Activated naive CD4-positive, alpha-beta T cell treated with anti-CD3 and anti-CD28 coated beads, Interleukin-2, amount 50 U/mL, for 24 hours (primary cell): ENCODE results near the gene ERCC8.

ENCODE experiments used
- H3K27ac Mint-ChIP-seq: one replicate; pipeline ENCODE4 v1.8.0; 2021; ENCODE audit warnings: mild to moderate bottlenecking, mixed read lengths
- H3K27me3 Mint-ChIP-seq: one replicate; pipeline ENCODE4 v1.8.0; 2021; ENCODE audit warnings: mixed read lengths
- H3K36me3 Mint-ChIP-seq: one replicate; pipeline ENCODE4 v1.8.0; 2021; ENCODE audit warnings: mixed read lengths
- H3K4me1 Mint-ChIP-seq: one replicate; pipeline ENCODE4 v1.8.0; 2021; ENCODE audit warnings: mixed read lengths
- H3K4me3 Mint-ChIP-seq: one replicate; pipeline ENCODE4 v1.8.0; 2021; ENCODE audit warnings: mild to moderate bottlenecking, mixed read lengths
- H3K9me3 Mint-ChIP-seq: one replicate; pipeline ENCODE4 v1.8.0; 2021; ENCODE audit warnings: mixed read lengths

ERCC8 gene

DNA sequence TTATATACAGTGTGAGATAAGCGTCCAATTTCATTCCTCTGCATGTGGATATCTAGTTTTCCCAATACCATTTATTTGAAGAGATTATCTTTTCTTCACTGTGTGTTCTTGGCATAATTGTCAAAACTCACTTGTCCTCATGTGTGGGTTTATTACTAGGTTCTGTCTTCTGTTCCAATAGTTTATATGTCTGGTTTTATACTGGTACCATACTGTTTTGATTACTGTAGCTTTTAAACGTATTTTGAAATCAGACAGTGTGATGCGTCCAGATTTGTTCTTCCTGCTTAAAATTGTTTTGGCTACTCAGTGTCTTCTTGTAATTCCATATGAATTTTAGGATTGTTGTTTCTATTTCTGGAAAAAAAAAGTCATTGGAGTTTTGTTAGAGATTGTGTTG, 10.4 kb upstream of the ERCC8 start:
- Mint-ChIP-seq H3K36me3 (peaks cover 5% of the 10 kb centered on the region), H3K4me1 (peaks cover 32% of the 10 kb centered on the region), H3K27ac (no peak overlapping the region), H3K4me3 (no peak overlapping the region), H3K9me3 (no peaks in the 10 kb centered on the region), H3K27me3 (no peaks in the 10 kb centered on the region)

DNA sequence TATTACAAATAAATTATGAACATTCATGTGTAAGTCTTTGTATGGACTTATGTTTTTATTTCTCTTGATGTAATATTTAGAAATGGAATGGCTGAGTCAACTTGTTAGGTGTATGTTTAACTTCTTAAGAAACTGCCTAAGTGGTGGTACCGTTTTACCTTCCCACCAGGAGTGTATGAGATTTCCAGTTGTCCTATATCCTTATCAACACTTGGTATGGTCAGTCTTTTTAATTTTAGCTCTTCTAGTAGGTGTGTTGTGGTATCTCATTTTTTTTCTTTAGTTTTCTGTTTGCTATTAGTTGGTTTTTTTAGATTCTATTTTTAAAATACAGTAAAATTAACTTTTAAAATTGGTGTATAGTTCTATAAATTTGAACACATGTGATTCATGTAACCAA, 3.9 kb upstream of the ERCC8 start:
- no peak overlapping the region for H3K4me3 Mint-ChIP-seq
- H3K9me3 Mint-ChIP-seq = no peaks in the 10 kb centered on the region
- peaks cover 36% of the 10 kb centered on the region for H3K4me1 Mint-ChIP-seq
- peaks cover 8% of the 10 kb centered on the region for H3K36me3 Mint-ChIP-seq
- H3K27ac Mint-ChIP-seq = no peak overlapping the region
- H3K27me3 Mint-ChIP-seq = no peaks in the 10 kb centered on the region

DNA sequence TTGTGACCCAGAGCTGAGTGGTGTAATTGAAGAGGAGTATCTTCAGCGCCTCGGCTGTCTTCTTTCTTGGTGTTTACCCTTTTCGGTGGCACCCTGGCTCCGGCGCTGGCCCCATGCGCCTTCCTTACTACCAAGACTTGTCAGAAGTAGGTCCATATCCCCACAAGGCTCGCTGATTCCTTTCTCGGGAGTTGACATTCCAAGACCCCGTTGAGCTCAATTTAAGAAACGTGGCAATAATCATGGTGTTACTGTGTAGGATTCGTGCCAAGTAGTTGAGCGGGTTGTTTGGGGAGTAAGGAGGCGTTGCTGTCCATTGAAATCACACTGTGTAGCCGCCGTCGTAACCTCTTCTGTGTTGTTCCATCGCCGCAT, 930 bp upstream of the ERCC8 start:
- H3K27me3 Mint-ChIP-seq = no peaks in the 10 kb centered on the region
- no peak overlapping the region for H3K4me3 Mint-ChIP-seq
- peaks cover 5% of the 10 kb centered on the region for H3K36me3 Mint-ChIP-seq
- peaks cover 34% of the 10 kb centered on the region for H3K4me1 Mint-ChIP-seq
- H3K27ac Mint-ChIP-seq = peak overlapping the region; percentile 70
- no peaks in the 10 kb centered on the region for H3K9me3 Mint-ChIP-seq

DNA sequence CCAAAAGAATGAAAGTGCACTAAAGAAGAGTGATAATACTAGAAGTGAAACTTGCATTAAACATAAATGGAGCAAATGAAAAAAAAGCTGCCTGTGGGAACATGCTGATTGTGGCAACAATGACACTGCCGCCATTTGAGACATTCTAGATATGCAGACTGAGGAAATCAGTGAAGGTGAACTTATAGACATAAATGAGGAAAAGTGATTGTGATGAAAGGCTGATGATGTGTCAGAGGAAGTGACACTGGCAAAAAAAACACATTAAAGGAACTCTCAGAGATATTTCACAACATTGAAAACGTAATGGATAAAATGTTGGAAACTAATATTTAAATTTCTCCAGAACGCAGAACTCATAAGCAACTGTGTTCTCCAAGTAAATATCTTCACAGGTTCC, 1.2 kb downstream of the ERCC8 start:
- H3K27ac Mint-ChIP-seq = no peak overlapping the region
- H3K4me3 Mint-ChIP-seq = no peak overlapping the region
- H3K4me1 Mint-ChIP-seq = peaks cover 23% of the 10 kb centered on the region
- H3K9me3 Mint-ChIP-seq = no peaks in the 10 kb centered on the region
- H3K36me3 Mint-ChIP-seq = peaks cover under 1% of the 10 kb centered on the region
- no peaks in the 10 kb centered on the region for H3K27me3 Mint-ChIP-seq

DNA sequence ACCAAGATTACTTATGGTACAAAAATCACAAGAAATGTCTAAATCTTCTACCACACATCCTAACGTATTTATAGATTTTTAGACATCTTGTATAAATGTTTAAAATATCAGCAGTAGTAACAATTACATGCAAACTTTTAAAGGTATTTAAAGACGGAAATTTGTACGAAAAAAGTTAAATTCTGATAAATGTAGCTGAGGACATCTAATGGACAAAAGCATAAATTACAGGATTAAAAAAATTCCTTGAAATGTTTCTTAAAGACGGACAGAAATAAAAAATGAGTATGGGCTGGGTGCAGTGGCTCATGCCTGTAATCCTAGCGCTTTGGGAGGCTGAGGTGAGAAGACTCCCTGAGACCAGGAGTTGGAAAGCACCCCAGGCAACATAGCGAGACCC, 15.8 kb downstream of the ERCC8 start:
- H3K36me3 Mint-ChIP-seq = peaks cover 5% of the 10 kb centered on the region
- H3K27me3 Mint-ChIP-seq = no peaks in the 10 kb centered on the region
- no peaks in the 10 kb centered on the region for H3K9me3 Mint-ChIP-seq
- H3K27ac Mint-ChIP-seq = no peak overlapping the region
- no peaks in the 10 kb centered on the region for H3K4me1 Mint-ChIP-seq
- no peak overlapping the region for H3K4me3 Mint-ChIP-seq

DNA sequence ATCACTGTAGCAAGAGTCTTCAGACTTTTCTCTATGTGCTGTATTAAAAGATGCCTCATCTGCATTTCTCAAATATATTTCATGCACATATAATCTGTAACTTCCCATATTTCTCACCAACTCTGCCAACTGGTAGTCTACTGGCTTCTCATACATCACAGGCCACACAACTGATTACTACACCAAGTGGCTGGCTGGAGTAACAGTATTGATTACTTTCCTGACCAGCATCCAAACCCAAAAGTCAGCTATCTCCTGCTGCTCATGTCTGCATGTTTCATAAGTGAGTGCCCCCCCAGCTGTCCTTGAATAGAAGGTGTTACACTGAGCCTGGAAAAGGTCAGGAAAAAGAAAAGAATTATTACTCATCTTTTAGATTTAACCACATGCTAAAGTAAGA, 17.4 kb downstream of the ERCC8 start:
- Mint-ChIP-seq H3K4me3 (no peak overlapping the region), H3K36me3 (peaks cover 9% of the 10 kb centered on the region), H3K4me1 (no peaks in the 10 kb centered on the region), H3K9me3 (no peaks in the 10 kb centered on the region), H3K27me3 (no peaks in the 10 kb centered on the region), H3K27ac (no peak overlapping the region)

DNA sequence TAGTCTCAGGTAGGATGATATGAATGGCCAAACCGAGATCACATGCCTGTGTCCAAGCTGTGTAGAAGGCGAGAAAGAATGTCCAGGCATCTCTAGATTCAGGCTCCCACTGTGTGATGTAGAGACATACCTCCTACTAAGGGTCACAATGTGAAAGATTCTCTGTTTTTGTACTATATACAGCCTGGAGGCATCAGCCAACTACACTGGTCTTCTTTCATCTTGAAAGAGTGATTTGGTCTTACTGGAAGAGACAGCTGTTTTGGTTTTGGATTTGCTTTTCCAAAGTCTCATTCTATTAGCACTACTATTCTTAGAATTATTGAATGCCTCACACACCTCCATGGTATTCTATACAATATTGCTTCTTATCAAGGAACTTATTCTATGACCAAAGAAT, 26.4 kb downstream of the ERCC8 start:
- no peaks in the 10 kb centered on the region for H3K27me3 Mint-ChIP-seq
- no peak overlapping the region for H3K4me3 Mint-ChIP-seq
- H3K4me1 Mint-ChIP-seq = no peaks in the 10 kb centered on the region
- no peaks in the 10 kb centered on the region for H3K9me3 Mint-ChIP-seq
- H3K27ac Mint-ChIP-seq = no peak overlapping the region
- H3K36me3 Mint-ChIP-seq = peaks cover 42% of the 10 kb centered on the region

DNA sequence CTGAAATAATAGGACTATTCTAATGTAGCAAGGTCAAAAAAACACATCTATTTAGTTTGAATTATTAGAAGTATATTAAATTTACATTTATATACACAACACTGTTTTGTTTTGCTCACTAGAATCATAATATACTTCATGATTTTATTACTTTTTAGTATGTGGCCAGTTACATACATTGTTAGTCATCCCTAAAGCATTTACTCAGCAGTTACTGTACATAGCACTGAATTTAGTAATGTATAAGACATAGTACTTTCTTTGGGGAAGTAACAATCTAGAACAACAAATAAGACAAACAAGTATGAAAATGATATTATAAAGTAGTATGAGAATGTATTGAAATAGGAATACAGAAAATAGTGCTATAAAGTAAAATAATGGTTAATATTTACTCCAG, 28.2 kb downstream of the ERCC8 start:
- Mint-ChIP-seq H3K27ac (no peak overlapping the region), H3K4me3 (no peak overlapping the region), H3K27me3 (no peaks in the 10 kb centered on the region), H3K36me3 (peaks cover 43% of the 10 kb centered on the region), H3K9me3 (no peaks in the 10 kb centered on the region), H3K4me1 (no peaks in the 10 kb centered on the region)

DNA sequence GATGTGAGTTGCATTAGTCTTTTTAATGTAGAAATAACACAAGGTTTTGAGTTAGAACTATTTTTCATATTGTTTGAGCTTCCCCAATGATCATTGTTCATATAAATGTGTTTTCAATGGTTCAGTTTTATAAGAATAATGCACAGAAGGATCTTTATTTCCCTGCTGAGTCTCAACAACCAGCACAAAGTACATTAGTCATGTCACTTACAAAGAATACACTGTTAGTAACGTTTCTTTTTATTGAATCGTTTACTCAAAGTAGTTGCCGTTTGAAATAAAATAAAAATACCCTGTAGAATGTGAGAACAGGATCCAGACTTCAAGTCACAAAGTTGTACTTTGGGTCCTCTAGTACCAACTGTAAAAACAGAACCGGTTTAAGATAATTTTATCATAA, 41.5 kb downstream of the ERCC8 start:
- Mint-ChIP-seq H3K27me3 (no peaks in the 10 kb centered on the region), H3K36me3 (peaks cover 19% of the 10 kb centered on the region), H3K27ac (no peak overlapping the region), H3K4me1 (no peaks in the 10 kb centered on the region), H3K4me3 (no peak overlapping the region), H3K9me3 (no peaks in the 10 kb centered on the region)

DNA sequence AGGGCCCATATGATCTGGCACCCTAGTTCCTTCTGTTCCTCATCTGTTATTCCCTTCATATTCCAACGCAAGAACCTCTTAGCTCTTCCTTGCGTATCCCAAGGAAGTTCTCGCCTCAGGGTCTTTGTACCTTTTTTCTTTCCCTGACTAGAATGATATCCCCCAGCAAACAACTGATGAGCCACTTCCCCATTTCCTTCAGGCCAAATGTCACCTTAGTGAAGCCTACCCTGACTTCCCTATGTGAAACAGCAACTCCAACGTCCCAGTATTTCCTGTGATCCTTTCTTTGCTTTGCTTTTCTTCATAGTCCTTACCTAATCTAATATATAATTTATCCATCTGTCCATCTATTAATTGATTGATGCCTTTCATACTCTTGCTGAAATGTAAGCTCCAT, 47.9 kb downstream of the ERCC8 start:
- no peaks in the 10 kb centered on the region for H3K4me1 Mint-ChIP-seq
- peaks cover 6% of the 10 kb centered on the region for H3K9me3 Mint-ChIP-seq
- H3K27me3 Mint-ChIP-seq = no peaks in the 10 kb centered on the region
- no peak overlapping the region for H3K27ac Mint-ChIP-seq
- peaks cover 29% of the 10 kb centered on the region for H3K36me3 Mint-ChIP-seq
- no peak overlapping the region for H3K4me3 Mint-ChIP-seq

DNA sequence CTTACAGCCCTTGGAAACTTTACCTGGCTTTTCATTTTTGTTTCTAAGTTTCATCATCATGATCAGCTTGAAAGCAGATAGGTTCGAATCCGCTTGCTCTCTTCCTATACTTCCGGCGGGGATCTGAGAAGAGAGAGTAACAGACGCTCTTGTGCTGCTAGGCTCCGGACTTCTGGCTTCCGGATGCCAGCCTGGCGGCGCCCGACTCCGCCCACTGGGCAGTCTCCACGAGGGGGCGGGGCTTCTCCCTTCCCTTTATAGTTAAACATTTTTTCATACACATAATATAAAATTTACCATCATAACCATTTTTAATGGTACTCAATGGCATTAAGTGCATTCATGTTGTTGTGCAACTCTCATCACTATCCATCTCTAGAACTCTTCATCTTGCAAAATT, 51.3 kb downstream of the ERCC8 start:
- no peaks in the 10 kb centered on the region for H3K27me3 Mint-ChIP-seq
- no peak overlapping the region for H3K27ac Mint-ChIP-seq
- no peaks in the 10 kb centered on the region for H3K4me1 Mint-ChIP-seq
- peaks cover 6% of the 10 kb centered on the region for H3K9me3 Mint-ChIP-seq
- no peak overlapping the region for H3K4me3 Mint-ChIP-seq
- peaks cover 31% of the 10 kb centered on the region for H3K36me3 Mint-ChIP-seq

DNA sequence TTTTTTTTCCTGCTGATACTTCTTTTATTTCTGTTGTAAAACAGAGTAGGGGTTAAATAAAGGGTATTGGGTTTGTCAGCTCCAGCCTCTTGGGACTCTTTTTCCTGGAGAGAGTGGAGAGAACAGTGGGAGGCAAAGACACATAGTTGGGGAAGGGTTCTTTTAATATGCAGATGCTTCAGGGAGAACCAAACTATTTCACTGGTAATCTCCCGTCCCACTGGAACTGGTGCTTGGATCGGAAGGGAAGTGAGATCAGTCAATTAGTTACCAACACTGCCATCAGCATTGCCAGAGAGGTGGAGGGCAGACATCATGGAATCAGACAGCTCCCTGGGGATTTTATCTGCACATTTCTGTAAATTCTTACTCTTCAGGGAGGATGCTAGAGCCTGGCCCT, 53.2 kb downstream of the ERCC8 start:
- no peaks in the 10 kb centered on the region for H3K4me1 Mint-ChIP-seq
- no peak overlapping the region for H3K4me3 Mint-ChIP-seq
- peaks cover 6% of the 10 kb centered on the region for H3K9me3 Mint-ChIP-seq
- peaks cover 32% of the 10 kb centered on the region for H3K36me3 Mint-ChIP-seq
- no peak overlapping the region for H3K27ac Mint-ChIP-seq
- no peaks in the 10 kb centered on the region for H3K27me3 Mint-ChIP-seq

DNA sequence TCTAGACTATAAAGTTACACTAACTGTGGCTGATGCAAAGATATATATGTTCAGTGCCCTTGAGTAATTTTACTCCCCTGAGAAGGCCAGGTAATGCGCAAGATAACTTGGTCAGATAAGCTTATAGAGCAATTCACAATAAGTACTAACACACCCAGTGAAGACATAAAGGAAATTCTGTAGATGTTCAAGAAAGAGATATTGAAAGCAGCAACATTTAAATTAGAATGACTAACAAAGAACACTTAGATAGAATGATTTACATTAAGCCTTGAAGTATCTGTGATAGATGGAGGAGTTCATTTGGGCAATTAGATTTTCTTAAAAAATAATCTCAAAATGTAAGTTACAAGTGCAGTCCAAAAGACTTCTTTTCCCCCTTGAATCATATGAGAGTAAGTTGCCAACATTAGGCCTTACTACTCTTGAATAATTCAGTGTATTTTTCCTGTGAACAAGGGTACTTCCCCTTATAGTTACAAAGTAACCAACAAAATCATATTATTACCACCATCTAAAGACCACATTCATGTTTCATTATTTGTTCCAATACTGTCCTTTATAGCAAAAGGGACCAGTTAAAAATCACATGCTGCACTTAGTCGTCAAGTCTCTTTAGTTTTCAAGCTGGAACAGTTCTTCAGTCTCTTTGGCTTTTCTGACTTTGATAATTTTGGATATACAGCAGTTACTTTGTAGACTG, 56.4 kb downstream of the ERCC8 start:
- Mint-ChIP-seq H3K27me3 (no peaks in the 10 kb centered on the region), H3K36me3 (peaks cover 32% of the 10 kb centered on the region), H3K4me1 (no peaks in the 10 kb centered on the region), H3K4me3 (no peak overlapping the region), H3K27ac (no peak overlapping the region), H3K9me3 (peaks cover 4% of the 10 kb centered on the region)

DNA sequence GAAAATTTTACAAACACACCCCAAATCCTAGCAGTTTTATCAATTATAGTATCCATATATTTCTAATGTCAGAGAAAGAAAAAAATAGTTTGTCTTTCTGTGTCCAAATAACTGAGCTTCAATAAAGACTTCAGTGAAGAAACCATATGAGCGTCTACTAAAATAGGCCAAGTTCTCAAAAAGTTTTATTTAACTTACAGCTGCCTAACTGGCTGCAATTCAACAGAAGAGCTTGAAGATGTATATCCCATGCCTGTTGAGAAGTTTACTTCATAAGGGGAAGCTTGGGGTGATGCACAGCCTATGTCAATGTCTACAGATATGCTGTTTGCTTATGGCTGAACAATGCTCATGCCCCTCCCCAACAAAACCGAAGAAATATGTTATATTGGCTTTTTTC, 57.1 kb downstream of the ERCC8 start:
- H3K4me3 Mint-ChIP-seq = no peak overlapping the region
- no peak overlapping the region for H3K27ac Mint-ChIP-seq
- peaks cover 28% of the 10 kb centered on the region for H3K36me3 Mint-ChIP-seq
- H3K9me3 Mint-ChIP-seq = no peaks in the 10 kb centered on the region
- no peaks in the 10 kb centered on the region for H3K4me1 Mint-ChIP-seq
- no peaks in the 10 kb centered on the region for H3K27me3 Mint-ChIP-seq

DNA sequence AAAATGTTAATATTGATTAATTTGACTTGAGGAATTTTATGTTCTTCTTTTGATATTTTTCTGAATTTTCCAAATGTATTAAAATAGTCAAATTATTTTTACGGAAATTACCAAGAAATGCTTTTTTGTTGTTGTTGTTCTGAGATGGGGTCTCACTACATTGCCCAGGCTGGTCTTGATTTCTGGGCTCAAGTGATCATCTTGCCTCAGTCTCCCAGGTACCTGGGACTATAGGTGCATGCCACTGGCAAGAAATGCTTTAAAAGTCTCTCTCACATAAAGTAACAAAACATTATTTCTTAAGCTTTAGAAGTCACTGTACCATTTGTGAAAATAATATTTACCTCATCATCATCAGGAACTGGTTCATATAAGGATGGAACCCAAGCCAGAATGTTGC, 57.8 kb downstream of the ERCC8 start:
- Mint-ChIP-seq H3K9me3 (no peaks in the 10 kb centered on the region), H3K36me3 (peaks cover 28% of the 10 kb centered on the region), H3K4me3 (no peak overlapping the region), H3K4me1 (no peaks in the 10 kb centered on the region), H3K27ac (no peak overlapping the region), H3K27me3 (no peaks in the 10 kb centered on the region)

DNA sequence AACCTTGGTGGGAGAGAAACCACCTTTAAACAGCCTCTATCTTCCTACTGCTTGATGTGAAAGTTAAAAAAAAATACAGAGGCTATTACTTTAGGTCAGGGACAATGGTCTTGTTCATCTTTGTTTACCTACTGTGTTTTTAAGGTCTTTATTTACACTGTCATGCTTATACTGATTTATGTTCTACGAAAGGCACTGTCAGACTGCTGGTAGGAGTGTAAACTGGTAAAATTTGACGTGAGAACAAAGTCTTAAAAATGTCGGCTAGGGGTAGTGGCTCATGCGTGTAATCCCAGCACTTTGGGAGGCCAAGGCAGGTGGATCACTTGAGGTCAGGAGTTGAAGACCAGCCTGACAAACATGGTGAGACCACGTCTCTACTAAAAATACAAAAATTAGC, 58.7 kb downstream of the ERCC8 start:
- H3K27me3 Mint-ChIP-seq = no peaks in the 10 kb centered on the region

DNA sequence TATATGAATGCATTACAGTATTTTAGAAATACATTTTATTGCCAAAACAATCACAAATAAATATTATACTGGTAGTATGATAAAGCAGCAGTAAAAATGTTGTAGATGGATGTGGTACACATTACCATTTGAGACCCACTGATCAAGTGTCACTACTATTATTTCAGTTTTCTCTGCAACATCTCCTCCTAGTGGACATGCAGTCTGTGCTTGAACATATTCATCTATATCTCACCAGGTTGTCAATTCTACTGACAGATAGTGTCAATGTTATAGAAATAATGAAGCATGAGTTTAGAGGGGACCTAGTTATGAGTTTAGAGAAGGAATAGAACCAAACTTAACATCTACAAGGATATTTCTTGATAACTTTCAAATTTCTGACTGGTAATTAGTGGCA, 61.6 kb downstream of the ERCC8 start:
- Mint-ChIP-seq H3K27ac (no peak overlapping the region), H3K9me3 (no peaks in the 10 kb centered on the region), H3K27me3 (no peaks in the 10 kb centered on the region), H3K4me3 (no peak overlapping the region), H3K4me1 (no peaks in the 10 kb centered on the region), H3K36me3 (peaks cover 20% of the 10 kb centered on the region)

More for the DNA sequence above, 58.7 kb downstream of the ERCC8 start:
- Mint-ChIP-seq H3K4me3 (no peak overlapping the region), H3K36me3 (peaks cover 26% of the 10 kb centered on the region), H3K9me3 (no peaks in the 10 kb centered on the region), H3K4me1 (no peaks in the 10 kb centered on the region), H3K27ac (no peak overlapping the region)
